Parathyroid adenoma (tissue), 2 donors: Measurements from ENCODE around the gene GNAZ.

ENCODE experiments used
- H2AFZ ChIP-seq: fragments of 300-600 bp; sonication (generic); one replicate; pipeline ENCODE4 v1.7.0; 2017; ENCODE audit warnings: antibody characterized with exemption, mild to moderate bottlenecking
- H3K27ac ChIP-seq: fragments of 300-600 bp; sonication (generic); one replicate; pipeline ENCODE4 v1.7.0; 2017
- H3K27me3 ChIP-seq: fragments of 300-600 bp; sonication (generic); one replicate; pipeline ENCODE4 v1.7.0; 2017; ENCODE audit warnings: low read length; ENCODE audit not compliant: control insufficient read depth, insufficient read depth
- H3K36me3 ChIP-seq: fragments of 300-600 bp; sonication (generic); one replicate; pipeline ENCODE4 v1.7.0; 2017; ENCODE audit warnings: low read length; ENCODE audit not compliant: control insufficient read depth, insufficient read depth
- H3K4me1 ChIP-seq: fragments of 300-600 bp; sonication (generic); one replicate; pipeline ENCODE4 v1.7.0; 2017; ENCODE audit warnings: control low read depth
- H3K4me2 ChIP-seq: fragments of 300-600 bp; sonication (generic); one replicate; pipeline ENCODE4 v1.7.0; 2017; ENCODE audit warnings: low read length
- H3K4me3 ChIP-seq: fragments of 300-600 bp; sonication (generic); one replicate; pipeline ENCODE4 v1.7.0; 2017; ENCODE audit warnings: low read depth, low read length
- H3K79me2 ChIP-seq: fragments of 300-600 bp; sonication (generic); one replicate; pipeline ENCODE4 v1.7.0; 2017; ENCODE audit warnings: control low read depth
- H3K9ac ChIP-seq: fragments of 300-600 bp; sonication (generic); one replicate; pipeline ENCODE4 v1.7.0; 2017; ENCODE audit warnings: mild to moderate bottlenecking
- H3K9me3 ChIP-seq: fragments of 300-600 bp; sonication (generic); one replicate; pipeline ENCODE4 v1.7.0; 2017; ENCODE audit warnings: low read length; ENCODE audit not compliant: control insufficient read depth
- TF ChIP-seq, protein P1 (sequence below): fragments of 300-600 bp; sonication (generic); IDR thresholded peaks from one replicate; pipeline ENCODE4 v1.7.0; 2017; ENCODE audit warnings: antibody characterized with exemption, mild to moderate bottlenecking
- donor health status: primary hyperparathyroidism.

Gene GNAZ

DNA sequence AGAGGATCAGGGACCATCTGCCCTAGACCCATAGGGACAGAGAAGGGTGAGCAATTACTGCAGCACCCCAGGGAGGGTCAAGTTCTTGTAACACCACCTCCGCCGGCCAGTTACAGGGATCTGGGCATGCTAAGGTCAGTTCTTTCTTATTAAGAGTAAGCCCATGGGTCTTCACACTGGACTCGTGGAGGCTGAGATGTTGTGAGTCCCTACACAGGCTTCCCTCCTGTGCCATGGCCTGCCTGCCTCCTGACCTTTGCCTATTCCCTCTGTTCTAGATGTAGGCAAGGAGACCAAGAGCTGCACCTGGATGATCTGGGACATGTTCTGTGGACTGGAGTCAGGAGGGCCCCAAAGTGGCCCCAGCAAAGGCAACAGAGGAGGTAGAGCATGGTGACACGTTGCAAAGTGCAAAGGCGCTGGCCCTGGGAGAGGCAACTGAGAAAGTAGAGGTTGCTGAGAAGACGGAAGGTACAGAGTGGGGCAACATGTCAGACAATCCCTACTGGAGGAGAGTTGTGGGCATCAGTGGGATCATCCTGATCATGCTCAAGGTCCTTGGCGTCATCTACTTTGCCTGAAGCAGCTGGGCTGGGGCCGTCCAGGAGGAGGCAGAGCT, 16.3 kb upstream of the GNAZ start:
- Histone ChIP-seq H2AFZ (no peak overlapping the region), H3K4me1 (no peaks in the 10 kb centered on the region), H3K36me3 (no peaks in the 10 kb centered on the region), H3K79me2 (no peaks in the 10 kb centered on the region), H3K9ac (no peak overlapping the region), H3K27me3 (no peaks in the 10 kb centered on the region), H3K9me3 (no peaks in the 10 kb centered on the region), H3K4me3 (no peak overlapping the region), H3K4me2 (no peak overlapping the region), H3K27ac (no peak overlapping the region)
- TF ChIP-seq, protein P1, sequence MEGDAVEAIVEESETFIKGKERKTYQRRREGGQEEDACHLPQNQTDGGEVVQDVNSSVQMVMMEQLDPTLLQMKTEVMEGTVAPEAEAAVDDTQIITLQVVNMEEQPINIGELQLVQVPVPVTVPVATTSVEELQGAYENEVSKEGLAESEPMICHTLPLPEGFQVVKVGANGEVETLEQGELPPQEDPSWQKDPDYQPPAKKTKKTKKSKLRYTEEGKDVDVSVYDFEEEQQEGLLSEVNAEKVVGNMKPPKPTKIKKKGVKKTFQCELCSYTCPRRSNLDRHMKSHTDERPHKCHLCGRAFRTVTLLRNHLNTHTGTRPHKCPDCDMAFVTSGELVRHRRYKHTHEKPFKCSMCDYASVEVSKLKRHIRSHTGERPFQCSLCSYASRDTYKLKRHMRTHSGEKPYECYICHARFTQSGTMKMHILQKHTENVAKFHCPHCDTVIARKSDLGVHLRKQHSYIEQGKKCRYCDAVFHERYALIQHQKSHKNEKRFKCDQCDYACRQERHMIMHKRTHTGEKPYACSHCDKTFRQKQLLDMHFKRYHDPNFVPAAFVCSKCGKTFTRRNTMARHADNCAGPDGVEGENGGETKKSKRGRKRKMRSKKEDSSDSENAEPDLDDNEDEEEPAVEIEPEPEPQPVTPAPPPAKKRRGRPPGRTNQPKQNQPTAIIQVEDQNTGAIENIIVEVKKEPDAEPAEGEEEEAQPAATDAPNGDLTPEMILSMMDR, result no peak

DNA sequence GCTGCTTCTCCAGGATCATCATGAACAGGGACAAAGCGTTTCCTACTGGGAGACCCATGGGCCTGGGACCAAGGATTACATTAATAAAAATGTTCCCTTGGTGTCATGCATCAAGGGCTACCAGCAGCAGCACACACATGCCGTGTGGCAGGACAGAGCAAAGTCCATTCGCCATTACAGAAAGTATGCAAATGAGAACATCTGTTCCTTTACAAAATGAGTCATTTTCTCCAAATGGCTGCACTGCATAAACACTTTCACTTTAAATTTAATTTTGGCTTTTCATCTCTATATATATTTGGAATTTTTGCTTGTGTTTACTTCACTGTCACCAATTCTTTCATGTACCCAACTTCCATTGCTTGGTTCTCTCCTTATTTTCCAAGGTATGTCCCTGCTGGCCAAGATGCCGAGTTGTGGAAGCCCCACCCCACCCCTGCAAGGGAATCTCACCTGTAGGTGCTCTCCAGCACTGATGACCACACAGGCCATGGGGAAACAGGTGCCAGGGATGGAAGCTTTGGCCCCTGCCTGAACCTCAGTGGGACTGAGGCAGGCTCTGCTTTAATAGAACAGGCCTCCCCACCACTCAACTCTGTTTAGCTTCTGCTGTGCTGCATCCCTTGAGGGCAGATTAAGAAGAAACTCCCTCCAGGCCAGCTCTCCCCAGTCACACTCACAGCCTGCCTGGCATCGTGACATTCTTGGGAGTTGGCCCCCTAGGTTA, 15.6 kb upstream of the GNAZ start:
- H2AFZ ChIP-seq, result no peak overlapping the region
- TF ChIP-seq, protein P1, result no peak
- H3K9ac ChIP-seq, result no peak overlapping the region
- H3K27ac ChIP-seq, result no peak overlapping the region
- no peaks in the 10 kb centered on the region for H3K4me1 ChIP-seq
- no peak overlapping the region for H3K4me3 ChIP-seq
- no peaks in the 10 kb centered on the region for H3K36me3 ChIP-seq
- no peak overlapping the region for H3K4me2 ChIP-seq
- no peaks in the 10 kb centered on the region for H3K27me3 ChIP-seq
- H3K79me2 ChIP-seq, result no peaks in the 10 kb centered on the region
- no peaks in the 10 kb centered on the region for H3K9me3 ChIP-seq

DNA sequence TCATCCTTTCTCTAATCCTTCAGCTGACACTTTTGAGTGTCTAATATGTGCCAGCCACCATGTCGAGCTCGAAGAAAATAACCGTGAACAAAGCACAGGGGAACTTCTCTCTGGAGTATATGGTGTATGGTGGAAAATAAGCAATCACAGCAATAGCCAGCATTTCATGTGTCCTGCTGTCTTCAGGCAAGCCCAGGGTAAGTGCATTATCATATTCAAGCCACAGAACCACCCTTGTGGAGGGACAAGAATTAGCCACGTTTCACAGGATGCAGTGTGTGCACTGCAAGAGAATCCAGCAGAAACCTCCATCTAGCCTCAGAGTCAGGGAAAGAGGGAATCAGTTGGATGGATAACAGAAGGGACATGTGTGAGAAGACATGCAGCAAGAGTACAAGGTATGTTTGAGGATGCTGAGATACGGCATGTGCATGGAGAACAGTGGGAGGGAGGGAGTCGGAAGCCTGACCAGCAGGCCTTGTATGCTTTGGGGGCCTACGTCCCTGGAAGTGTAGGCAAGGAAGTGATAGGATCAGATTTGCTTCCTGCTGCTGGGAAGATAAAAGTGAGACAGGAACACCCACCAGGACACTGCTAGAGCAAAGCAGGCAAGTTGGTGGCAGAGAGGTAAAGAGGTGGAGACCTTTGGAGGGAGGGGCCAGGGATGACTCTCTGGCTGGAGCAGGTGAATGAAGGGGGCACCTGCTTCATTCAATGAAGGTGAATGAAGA, 14.7 kb upstream of the GNAZ start:
- no peak overlapping the region for H3K9ac ChIP-seq
- no peaks in the 10 kb centered on the region for H3K79me2 ChIP-seq
- no peak overlapping the region for H3K4me2 ChIP-seq
- H3K9me3 ChIP-seq, result no peaks in the 10 kb centered on the region
- TF ChIP-seq, protein P1, result no peak
- H3K27ac ChIP-seq, result no peak overlapping the region
- no peak overlapping the region for H3K4me3 ChIP-seq
- no peaks in the 10 kb centered on the region for H3K4me1 ChIP-seq
- no peaks in the 10 kb centered on the region for H3K27me3 ChIP-seq
- no peaks in the 10 kb centered on the region for H3K36me3 ChIP-seq
- no peak overlapping the region for H2AFZ ChIP-seq

DNA sequence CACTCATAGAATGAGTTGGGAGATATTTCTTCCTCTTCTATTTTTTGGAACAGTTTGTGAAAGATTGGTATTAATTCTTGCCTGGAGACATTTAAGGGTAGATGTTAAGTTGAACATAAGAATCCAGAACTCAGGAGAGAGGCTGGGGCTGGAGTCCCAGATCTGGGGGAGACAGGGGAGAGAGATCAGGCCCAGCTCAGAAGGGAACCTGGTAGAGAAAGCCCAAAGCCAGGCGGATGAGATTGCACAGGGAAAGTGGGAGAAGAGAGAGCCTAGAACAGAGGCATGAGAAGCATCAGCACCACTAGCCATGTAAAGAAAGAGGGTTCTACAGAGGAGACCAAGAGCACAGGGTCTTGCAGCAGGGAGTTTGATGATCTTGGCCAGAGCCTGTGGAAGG, 13.0 kb upstream of the GNAZ start:
- TF ChIP-seq, protein P1, result no peak
- Histone ChIP-seq H3K9me3 (no peaks in the 10 kb centered on the region), H3K4me1 (no peaks in the 10 kb centered on the region), H3K4me3 (no peak overlapping the region), H3K9ac (no peak overlapping the region), H3K36me3 (no peaks in the 10 kb centered on the region), H3K27ac (no peak overlapping the region), H3K4me2 (no peak overlapping the region), H2AFZ (no peak overlapping the region), H3K27me3 (no peaks in the 10 kb centered on the region), H3K79me2 (no peaks in the 10 kb centered on the region)
